Measurements from ENCODE around the gene ZMYND15. TPM values are rescaled to one million over a fixed set of nuclear protein-coding genes. Genes with fewer than 3 reads are reported as not detected.

The ZMYND15 gene
- total RNA-seq, 1 experiment from 2014 or later, result 0.42 TPM

GRCh38 chr17:4740584-4740983 is 951 bp downstream of the ZMYND15 start:
- H2BK15ac ChIP-seq (ENCODE audit: low read depth, low read length), result no peak overlapping the region
- H3K27ac Mint-ChIP-seq, result no peak overlapping the region
- DNase-seq, result no peak
- H4K8ac ChIP-seq (replicated peaks; ENCODE audit: insufficient read length, low read depth, low read length), result no peak overlapping the region
- WGBS (ENCODE audit: extremely low coverage, insufficient read length, low lambda C conversion rate), result no CpG with 5 or more reads among the region's 8 CpGs
- peaks cover 11% of the 10 kb centered on the region for H3K23me2 ChIP-seq (ENCODE audit: insufficient read length, low read depth, low read length, poor library complexity, severe bottlenecking)
- H2AK5ac ChIP-seq (ENCODE audit: insufficient read length, low read length), result no peak overlapping the region
- H3T11ph ChIP-seq (ENCODE audit: low read length), result no peak overlapping the region
- no peak overlapping the region for H2BK5ac ChIP-seq (ENCODE audit: insufficient read length, low read length)
- no peak overlapping the region for H3K56ac ChIP-seq (ENCODE audit: insufficient read length, low read depth, low read length)
- no peak overlapping the region for H3K9ac ChIP-seq (ENCODE audit: extremely low read depth, insufficient read length, low read length)
- H3K27ac ChIP-seq (ENCODE audit: insufficient read length, low read depth, low read length), result no peak overlapping the region
- H2AFZ ChIP-seq (ENCODE audit: low read length), result no peak overlapping the region
- no peak overlapping the region for H3K23ac ChIP-seq (ENCODE audit: insufficient read length, low read depth, low read length)
- H3K4me1 Mint-ChIP-seq, result peaks cover 19 to 23% of the 10 kb centered on the region in 2 experiments
- no peak overlapping the region for H2BK20ac ChIP-seq (ENCODE audit: low read depth, low read length, poor library complexity, severe bottlenecking)
- peaks cover 35% of the 10 kb centered on the region for H3K27me3 ChIP-seq (ENCODE audit: insufficient read depth, low read length)
- peaks cover 94% of the 10 kb centered on the region for H3K27me3 Mint-ChIP-seq (ENCODE audit: low read depth)
- H3K4ac ChIP-seq (ENCODE audit: low read depth, low read length), result no peak overlapping the region
- no peaks in the 10 kb centered on the region for H3K9me3 ChIP-seq (ENCODE audit: control insufficient read depth, low read depth, low read length)
- H4K20me1 ChIP-seq (ENCODE audit: control insufficient read depth, insufficient read depth, insufficient read length), result no peaks in the 10 kb centered on the region
- no peak overlapping the region for H4K91ac ChIP-seq (ENCODE audit: insufficient read length, low read depth, low read length)
- H2BK12ac ChIP-seq (ENCODE audit: insufficient read length, low read depth, low read length), result no peak overlapping the region
- H3K79me1 ChIP-seq (ENCODE audit: insufficient read depth, low read depth, low read length, poor library complexity, severe bottlenecking), result no peaks in the 10 kb centered on the region
- H3K4me1 ChIP-seq (ENCODE audit: insufficient read depth, low read length), result no peaks in the 10 kb centered on the region
- H3K18ac ChIP-seq (ENCODE audit: insufficient read length, low read depth, low read length), result no peak overlapping the region
- H4K5ac ChIP-seq (ENCODE audit: insufficient read length, low read depth, low read length), result no peak overlapping the region
- H3K4me2 ChIP-seq (ENCODE audit: insufficient read depth, insufficient read length, low read length), result no peak overlapping the region
- H3K36me3 Mint-ChIP-seq (ENCODE audit: insufficient read depth in 1 of 3, low read depth in 3 of 3), result peaks cover 0 to 3% (median 0%) of the 10 kb centered on the region in 3 experiments; a peak in 1 of 7 replicates
- no peak overlapping the region for H2BK120ac ChIP-seq (ENCODE audit: low read depth, low read length, poor library complexity, severe bottlenecking)
- TF ChIP-seq, protein P1, sequence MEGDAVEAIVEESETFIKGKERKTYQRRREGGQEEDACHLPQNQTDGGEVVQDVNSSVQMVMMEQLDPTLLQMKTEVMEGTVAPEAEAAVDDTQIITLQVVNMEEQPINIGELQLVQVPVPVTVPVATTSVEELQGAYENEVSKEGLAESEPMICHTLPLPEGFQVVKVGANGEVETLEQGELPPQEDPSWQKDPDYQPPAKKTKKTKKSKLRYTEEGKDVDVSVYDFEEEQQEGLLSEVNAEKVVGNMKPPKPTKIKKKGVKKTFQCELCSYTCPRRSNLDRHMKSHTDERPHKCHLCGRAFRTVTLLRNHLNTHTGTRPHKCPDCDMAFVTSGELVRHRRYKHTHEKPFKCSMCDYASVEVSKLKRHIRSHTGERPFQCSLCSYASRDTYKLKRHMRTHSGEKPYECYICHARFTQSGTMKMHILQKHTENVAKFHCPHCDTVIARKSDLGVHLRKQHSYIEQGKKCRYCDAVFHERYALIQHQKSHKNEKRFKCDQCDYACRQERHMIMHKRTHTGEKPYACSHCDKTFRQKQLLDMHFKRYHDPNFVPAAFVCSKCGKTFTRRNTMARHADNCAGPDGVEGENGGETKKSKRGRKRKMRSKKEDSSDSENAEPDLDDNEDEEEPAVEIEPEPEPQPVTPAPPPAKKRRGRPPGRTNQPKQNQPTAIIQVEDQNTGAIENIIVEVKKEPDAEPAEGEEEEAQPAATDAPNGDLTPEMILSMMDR (conservative IDR thresholded peaks at IDR 0.05), result no peak
- no peak overlapping the region for H3K14ac ChIP-seq (ENCODE audit: insufficient read depth, low read length)
- no peaks in the 10 kb centered on the region for H3K79me2 ChIP-seq (ENCODE audit: insufficient read depth, low read length)
- no peaks in the 10 kb centered on the region for H3K9me3 Mint-ChIP-seq
- H3K4me3 Mint-ChIP-seq, result peak overlapping the region; percentile 61 to 78
